Fibroblast of lung (primary cell): ENCODE measurements around the gene ADGRD1.

Source experiments
- EZH2 ChIP-seq: IDR thresholded peaks from 2 replicates; pipeline ENCODE4 v1.5.1; 2012; ENCODE audit warnings: low read length, control low read depth, mild to moderate bottlenecking; ENCODE audit errors: missing control alignments
- TF ChIP-seq, protein P1 (sequence below), 2 donors: IDR thresholded peaks in 1 of 2; conservative IDR thresholded peaks in 1 of 2; 1 replicate in 1 of 2; 2 replicates in 1 of 2; pipeline ENCODE4 v1.5.1; 2011 to 2012; ENCODE audit warnings: low read length in 2 of 2, control low read depth in 1 of 2, inconsistent platforms in 1 of 2, low read depth in 1 of 2, mild to moderate bottlenecking in 1 of 2

DNA sequence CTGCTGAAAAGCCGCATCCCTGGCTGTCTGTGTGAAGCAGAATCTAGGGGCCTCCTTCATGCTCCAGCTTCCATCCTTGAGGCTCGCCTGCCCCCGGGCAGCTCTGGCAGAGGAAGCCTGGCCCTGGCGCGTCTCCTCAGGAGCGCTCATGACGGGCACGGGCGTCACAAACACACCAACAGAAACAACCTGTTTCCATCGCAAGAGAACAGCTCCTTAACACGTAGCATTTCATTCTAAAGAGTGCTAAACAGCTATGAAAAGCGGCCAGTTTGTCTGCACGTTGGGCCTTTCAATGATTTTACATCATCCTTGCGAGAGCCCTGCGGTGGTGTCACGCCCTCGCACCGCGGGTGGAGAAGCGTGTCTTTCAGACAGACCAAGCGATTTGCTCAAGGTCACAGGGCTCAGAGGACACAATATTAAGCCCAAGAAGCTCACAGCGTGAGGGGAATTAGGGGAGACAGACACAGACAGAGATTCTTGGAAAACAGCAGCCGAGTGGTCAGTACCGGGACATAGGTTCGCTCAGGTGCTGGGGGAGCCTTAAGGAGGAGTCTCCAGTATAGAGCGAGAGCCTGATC is 4.9 kb downstream of the ADGRD1 start:
- TF ChIP-seq, protein P1, sequence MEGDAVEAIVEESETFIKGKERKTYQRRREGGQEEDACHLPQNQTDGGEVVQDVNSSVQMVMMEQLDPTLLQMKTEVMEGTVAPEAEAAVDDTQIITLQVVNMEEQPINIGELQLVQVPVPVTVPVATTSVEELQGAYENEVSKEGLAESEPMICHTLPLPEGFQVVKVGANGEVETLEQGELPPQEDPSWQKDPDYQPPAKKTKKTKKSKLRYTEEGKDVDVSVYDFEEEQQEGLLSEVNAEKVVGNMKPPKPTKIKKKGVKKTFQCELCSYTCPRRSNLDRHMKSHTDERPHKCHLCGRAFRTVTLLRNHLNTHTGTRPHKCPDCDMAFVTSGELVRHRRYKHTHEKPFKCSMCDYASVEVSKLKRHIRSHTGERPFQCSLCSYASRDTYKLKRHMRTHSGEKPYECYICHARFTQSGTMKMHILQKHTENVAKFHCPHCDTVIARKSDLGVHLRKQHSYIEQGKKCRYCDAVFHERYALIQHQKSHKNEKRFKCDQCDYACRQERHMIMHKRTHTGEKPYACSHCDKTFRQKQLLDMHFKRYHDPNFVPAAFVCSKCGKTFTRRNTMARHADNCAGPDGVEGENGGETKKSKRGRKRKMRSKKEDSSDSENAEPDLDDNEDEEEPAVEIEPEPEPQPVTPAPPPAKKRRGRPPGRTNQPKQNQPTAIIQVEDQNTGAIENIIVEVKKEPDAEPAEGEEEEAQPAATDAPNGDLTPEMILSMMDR (conservative IDR thresholded peaks at IDR 0.05 in 1 of 2, IDR thresholded peaks at IDR 0.05 in 1 of 2; ENCODE audit: low read depth in 1 of 2, low read length in 2 of 2), result no peak
- no peak for TF ChIP-seq EZH2
